22Rv1 (cell line): ENCODE measurements around the gene MAP3K5.

Experiments used
- ZFX ChIP-seq: fragments of 450-650 bp; IDR thresholded peaks from 2 replicates; pipeline ENCODE4 v1.6.1; 2017; ENCODE audit warnings: antibody characterized with exemption, borderline replicate concordance
- TF ChIP-seq, protein P1 (sequence below): fragments of 450-650 bp; IDR thresholded peaks from 2 replicates; pipeline ENCODE4 v1.5.1; 2017; ENCODE audit warnings: mild to moderate bottlenecking

- TF ChIP-seq, protein P1, sequence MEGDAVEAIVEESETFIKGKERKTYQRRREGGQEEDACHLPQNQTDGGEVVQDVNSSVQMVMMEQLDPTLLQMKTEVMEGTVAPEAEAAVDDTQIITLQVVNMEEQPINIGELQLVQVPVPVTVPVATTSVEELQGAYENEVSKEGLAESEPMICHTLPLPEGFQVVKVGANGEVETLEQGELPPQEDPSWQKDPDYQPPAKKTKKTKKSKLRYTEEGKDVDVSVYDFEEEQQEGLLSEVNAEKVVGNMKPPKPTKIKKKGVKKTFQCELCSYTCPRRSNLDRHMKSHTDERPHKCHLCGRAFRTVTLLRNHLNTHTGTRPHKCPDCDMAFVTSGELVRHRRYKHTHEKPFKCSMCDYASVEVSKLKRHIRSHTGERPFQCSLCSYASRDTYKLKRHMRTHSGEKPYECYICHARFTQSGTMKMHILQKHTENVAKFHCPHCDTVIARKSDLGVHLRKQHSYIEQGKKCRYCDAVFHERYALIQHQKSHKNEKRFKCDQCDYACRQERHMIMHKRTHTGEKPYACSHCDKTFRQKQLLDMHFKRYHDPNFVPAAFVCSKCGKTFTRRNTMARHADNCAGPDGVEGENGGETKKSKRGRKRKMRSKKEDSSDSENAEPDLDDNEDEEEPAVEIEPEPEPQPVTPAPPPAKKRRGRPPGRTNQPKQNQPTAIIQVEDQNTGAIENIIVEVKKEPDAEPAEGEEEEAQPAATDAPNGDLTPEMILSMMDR: no peak
- no peak for TF ChIP-seq ZFX
Observed at GRCh38 chr6:136521427-136521826, 270.9 kb downstream of the MAP3K5 start.
